SJSA1 (cell line): Measurements from ENCODE around the gene TOMM5. TPM values are rescaled to one million over a fixed set of nuclear protein-coding genes. Genes with fewer than 3 reads are reported as not detected.
"Not testable (repeated sequence)": the region's sequence is repeated elsewhere in the genome, so short reads cannot be mapped to it uniquely, and the experiment has no call there.

Experiments used
- DNase-seq, 2 experiments: peaks; one replicate each; pipeline ENCODE4 v3.0.0-alpha.2; 2015 to 2020; ENCODE audit warnings: low spot score in 2 of 2, low read depth in 1 of 2
- H3K27ac ChIP-seq: fragments of 250-450 bp; sonication (Bioruptor Pico); 2 replicates; pipeline ENCODE4 v1.5.1; 2020; ENCODE audit warnings: mild to moderate bottlenecking, moderate library complexity
- H3K27me3 ChIP-seq: fragments of 250-450 bp; sonication (Bioruptor Pico); replicated peaks from 2 replicates; pipeline ENCODE4 v1.5.1; 2020; ENCODE audit warnings: mild to moderate bottlenecking, moderate library complexity
- H3K36me3 ChIP-seq: fragments of 250-450 bp; sonication (Bioruptor Pico); 2 replicates; pipeline ENCODE4 v1.5.1; 2020; ENCODE audit warnings: mild to moderate bottlenecking
- H3K4me1 ChIP-seq: fragments of 250-450 bp; sonication (Bioruptor Pico); replicated peaks from 2 replicates; pipeline ENCODE4 v1.6.1; 2021; ENCODE audit warnings: mild to moderate bottlenecking
- H3K4me3 ChIP-seq: fragments of 250-450 bp; sonication (Bioruptor Pico); 2 replicates; pipeline ENCODE4 v1.5.1; 2020; ENCODE audit warnings: mild to moderate bottlenecking
- H3K9me3 ChIP-seq: fragments of 250-450 bp; sonication (Bioruptor Pico); replicated peaks from 2 replicates; pipeline ENCODE4 v1.5.1; 2020; ENCODE audit warnings: mild to moderate bottlenecking
- total RNA-seq: library from RNA; depleted of rRNA; stranded (reverse); fragments of >200 nt; shearing (Covaris generic); gene quantifications from 2 replicates; pipeline ENCODE4 v1.2.3, GENCODE V29; 2014

Gene TOMM5
- total RNA-seq, 1 experiment from 2014 or later = 132 TPM

DNA sequence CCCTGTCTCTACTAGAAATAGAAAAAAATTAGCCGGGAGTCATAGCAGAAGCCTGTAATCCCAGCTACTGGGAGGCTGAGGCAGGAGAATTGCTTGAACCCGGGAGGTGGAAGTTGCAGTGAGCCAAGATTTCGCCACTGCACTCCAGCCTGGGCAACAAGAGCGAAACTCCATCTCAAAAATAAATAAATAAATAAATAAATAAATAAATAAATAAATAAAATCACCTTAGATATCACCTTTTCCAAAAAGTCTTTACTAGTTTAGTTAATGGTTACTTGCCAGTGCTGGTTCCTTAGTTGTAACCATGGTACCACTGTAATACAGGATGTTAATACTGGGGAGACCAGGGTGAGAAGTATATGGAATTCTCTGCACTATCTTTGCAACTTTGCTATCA is 9.7 kb upstream of the TOMM5 start:
- not testable (repeated sequence) for H3K27me3 ChIP-seq, H3K4me1 ChIP-seq, H3K4me3 ChIP-seq, DNase-seq, H3K9me3 ChIP-seq, H3K27ac ChIP-seq, H3K36me3 ChIP-seq

DNA sequence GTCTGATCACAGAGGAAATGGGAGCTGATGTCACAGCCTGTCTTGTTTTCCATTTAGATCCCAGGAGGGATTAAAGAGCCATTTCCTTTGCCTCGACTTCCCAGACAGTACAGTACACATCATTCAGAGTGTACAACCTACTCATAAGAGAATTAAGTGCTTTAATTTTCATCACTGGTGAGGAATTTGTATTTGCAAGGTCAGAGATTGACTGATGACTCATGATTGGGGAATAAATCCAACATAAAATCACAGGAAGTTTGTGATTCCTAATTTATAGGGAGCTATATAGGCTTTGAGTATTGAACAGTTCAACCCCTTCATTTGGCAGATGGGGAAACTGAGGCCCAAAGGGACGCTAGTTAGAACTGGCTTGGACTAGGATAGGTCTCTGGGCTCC is 4.1 kb upstream of the TOMM5 start:
- no peaks in the 10 kb centered on the region for H3K9me3 ChIP-seq
- H3K36me3 ChIP-seq = no peaks in the 10 kb centered on the region; the same call in 1 of the 2 replicates

DNA sequence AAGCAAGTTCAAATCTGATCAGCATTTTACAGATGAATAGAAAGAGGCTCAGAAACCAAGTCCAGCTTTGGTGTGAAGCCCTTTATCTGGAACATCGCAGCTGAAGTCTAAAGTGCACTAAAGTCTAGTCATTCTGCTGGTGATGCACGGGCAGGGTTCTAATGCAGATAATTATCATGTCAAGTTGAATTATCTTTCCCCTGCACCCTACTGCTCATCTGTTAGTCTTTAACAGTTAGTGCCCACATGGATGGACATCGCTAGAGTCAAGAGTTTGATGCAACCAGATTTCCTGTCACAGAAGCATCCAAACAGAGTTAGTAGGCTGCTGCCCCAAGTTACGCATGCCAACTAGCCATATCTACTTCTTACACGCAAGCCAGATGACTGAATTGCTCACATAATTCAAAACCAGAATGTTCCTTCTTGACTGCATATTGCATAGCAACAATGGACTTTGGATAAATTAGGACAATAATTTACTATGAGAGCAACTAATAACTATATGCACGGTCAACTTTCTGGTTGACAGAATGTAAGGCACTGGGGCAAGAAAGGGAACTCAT is 1.6 kb upstream of the TOMM5 start:
- no peak for DNase-seq
- H3K4me3 ChIP-seq = no peak overlapping the region
- H3K36me3 ChIP-seq = no peaks in the 10 kb centered on the region; the same call in 1 of the 2 replicates
- H3K9me3 ChIP-seq = no peaks in the 10 kb centered on the region
- H3K27me3 ChIP-seq = no peaks in the 10 kb centered on the region; the same call in 1 of the 2 replicates
- no peaks in the 10 kb centered on the region for H3K4me1 ChIP-seq
- no peak overlapping the region for H3K27ac ChIP-seq

More for the DNA sequence above, 4.1 kb upstream of the TOMM5 start:
- H3K4me1 ChIP-seq = no peaks in the 10 kb centered on the region
- no peaks in the 10 kb centered on the region; the same call in 1 of the 2 replicates for H3K27me3 ChIP-seq
- DNase-seq = no peak
- H3K4me3 ChIP-seq = no peak overlapping the region
- no peak overlapping the region for H3K27ac ChIP-seq

DNA sequence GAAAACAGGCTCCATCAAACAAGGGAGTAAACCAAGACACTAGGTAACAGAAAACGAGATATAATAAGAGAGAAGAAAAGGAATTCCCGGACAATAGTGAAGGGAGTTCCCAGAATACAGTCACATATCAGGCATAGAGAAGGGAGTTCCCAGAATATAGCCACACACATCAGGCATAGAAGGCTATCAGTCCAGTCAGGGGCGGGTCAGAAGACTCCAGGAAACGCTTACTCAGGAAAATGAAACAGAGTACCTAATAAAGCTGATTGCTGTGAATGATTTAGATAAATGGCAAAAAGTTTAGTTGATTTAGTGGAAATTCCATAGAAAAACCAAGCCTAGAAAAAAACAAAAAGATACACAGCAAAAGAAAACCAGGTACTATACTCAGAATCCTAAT is 4.9 kb downstream of the TOMM5 start:
- no peak overlapping the region for H3K27ac ChIP-seq
- H3K4me3 ChIP-seq = no peak overlapping the region
- no peak for DNase-seq
- no peaks in the 10 kb centered on the region for H3K9me3 ChIP-seq
- H3K4me1 ChIP-seq = no peaks in the 10 kb centered on the region
- no peaks in the 10 kb centered on the region for H3K27me3 ChIP-seq
- peaks cover 33% of the 10 kb centered on the region for H3K36me3 ChIP-seq

DNA sequence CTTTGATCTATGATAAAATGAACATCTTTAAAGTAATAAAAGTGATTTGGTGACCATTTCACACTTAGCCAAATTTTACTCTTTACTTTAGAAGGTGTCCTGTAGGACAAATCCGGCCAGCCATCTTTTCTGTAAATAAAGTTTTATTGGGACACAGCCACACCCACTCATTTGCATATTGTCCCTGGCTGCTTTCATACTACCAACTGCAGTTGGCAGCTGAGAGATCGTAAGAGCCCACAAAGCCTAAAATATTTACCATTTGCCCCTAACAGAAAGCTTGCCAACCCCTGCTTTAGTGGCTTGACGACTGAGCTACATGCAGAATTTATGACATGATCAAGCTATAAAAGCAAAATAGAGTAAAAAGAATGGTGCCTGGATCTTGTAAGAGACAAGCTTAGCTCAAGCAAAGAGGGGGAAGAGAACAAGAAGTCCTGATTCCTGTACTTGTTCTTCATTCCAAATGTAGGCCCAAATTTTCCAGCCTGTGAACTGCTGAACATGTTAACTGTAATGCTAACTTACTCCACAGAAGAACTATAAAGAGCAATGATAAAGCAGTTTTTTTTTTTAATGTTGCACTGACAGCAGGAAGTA is 8.8 kb downstream of the TOMM5 start:
- Histone ChIP-seq H3K4me3 (no peak overlapping the region), H3K4me1 (no peaks in the 10 kb centered on the region), H3K27me3 (no peaks in the 10 kb centered on the region), H3K36me3 (peaks cover 43% of the 10 kb centered on the region), H3K9me3 (no peaks in the 10 kb centered on the region), H3K27ac (no peak overlapping the region)
- no peak for DNase-seq

DNA sequence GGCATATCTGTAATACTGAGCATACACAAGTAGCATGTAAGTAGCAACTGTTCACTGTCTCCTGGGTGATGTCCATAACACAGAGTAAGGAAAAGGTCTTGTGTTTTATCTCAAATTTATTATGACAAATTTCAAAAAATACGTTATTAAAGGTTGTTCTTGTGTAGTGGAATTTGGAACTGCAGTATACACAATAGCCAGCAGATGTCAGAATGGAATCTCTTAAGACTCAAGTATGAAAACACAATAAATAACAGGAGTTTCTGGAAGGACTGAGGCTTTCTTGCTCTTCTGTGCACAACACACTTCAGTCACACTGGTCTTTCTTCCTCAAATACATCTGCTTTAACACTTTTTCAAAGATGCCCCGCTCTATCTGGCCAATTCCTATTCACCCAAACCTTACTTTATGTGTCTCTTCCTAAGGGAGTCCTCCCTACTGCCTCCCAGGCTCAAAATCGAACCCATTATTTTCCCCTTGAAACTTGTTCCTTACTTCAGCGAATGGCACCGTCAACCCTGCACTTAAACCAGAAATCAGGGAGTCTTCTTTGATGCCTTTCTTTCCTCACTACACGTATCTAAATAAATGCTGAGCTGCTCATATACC is 9.7 kb downstream of the TOMM5 start:
- no peaks in the 10 kb centered on the region for H3K4me1 ChIP-seq
- no peak overlapping the region for H3K27ac ChIP-seq
- H3K9me3 ChIP-seq = no peaks in the 10 kb centered on the region
- H3K27me3 ChIP-seq = no peaks in the 10 kb centered on the region
- peak in 1 of 2 experiments; percentile 9 for DNase-seq
- H3K36me3 ChIP-seq = peaks cover 34% of the 10 kb centered on the region
- no peak overlapping the region for H3K4me3 ChIP-seq

DNA sequence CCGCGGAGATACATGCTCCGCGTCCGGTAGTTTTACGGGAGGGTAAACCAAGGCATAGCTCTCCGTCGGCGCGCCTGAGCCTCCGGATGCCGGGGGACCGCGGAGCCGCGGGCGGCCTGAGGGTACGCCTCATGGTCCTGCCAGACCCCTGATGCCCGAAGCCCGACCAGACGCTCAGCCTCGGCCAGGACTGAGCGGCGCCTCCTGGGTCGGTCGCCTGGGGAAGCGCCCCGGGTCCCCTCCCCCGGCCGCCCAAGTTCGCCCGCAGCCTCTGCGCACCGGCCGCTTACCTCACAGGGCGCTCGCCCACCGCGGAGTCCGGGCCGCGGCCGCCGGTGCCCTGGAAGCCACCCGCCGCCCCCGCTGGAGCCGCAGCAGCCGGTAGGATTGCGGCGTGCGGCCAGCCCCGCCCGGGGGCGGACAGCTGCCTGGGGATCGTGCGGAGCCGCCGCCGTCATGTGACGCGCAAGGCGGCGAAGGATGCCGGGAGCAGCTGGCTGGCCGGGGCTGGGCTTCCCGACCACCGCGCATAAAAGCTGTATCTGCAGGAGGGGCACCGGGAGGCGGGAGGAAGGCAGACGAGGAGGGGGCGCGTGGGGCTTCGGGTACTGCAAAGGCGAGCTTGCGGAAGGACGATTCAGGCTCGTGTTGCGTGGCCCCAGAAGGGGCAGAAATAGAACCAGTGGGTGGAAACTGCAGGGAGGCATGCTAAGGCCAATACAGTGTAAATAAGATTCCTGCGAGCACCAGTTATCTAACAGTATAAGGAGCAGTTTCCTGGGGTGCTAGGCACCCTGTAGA is 16.3 kb downstream of the TOMM5 start, which contains the start of gene FBXO10:
TSS of gene FBXO10 (minus strand) at position 460 of the 801 bp plus-strand sequence. CDS start 34,612 bp downstream, outside the sequence.
- Histone ChIP-seq H3K27ac (no peak within 1 kb of the TSS; the same call in 1 of the 2 replicates), H3K4me3 (peak within 1 kb of the TSS; percentile 71), H3K27me3 (no peaks in the 10 kb centered on the region), H3K9me3 (no peaks in the 10 kb centered on the region), H3K4me1 (peaks cover 9% of the 10 kb centered on the region), H3K36me3 (no peaks in the 10 kb centered on the region)
- DNase-seq = peak; percentile 27 to 43

DNA sequence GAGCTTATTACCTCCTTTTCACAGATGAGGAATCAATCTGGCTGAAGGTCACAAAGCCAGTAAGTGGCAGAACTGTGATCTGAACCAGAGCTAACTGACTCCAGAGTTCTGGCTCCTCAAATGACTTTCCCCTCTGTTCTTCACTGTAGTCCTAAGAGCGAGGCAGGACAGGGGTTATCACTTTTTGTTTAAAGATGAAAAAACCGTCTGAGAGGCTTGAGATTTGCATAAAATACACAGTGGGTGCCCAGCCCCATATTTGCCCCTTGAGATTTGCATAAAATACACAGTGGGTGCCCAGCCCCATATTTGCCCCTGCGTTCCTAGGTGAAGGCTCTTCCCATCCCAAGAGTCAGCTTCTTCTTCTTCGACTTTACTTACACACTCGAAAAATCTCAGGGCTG is 16.9 kb downstream of the TOMM5 start:
- Histone ChIP-seq H3K27me3 (no peaks in the 10 kb centered on the region), H3K4me1 (peaks cover 9% of the 10 kb centered on the region), H3K36me3 (no peaks in the 10 kb centered on the region), H3K9me3 (no peaks in the 10 kb centered on the region), H3K4me3 (peak overlapping the region; percentile 71), H3K27ac (no peak overlapping the region)
- no peak for DNase-seq

DNA sequence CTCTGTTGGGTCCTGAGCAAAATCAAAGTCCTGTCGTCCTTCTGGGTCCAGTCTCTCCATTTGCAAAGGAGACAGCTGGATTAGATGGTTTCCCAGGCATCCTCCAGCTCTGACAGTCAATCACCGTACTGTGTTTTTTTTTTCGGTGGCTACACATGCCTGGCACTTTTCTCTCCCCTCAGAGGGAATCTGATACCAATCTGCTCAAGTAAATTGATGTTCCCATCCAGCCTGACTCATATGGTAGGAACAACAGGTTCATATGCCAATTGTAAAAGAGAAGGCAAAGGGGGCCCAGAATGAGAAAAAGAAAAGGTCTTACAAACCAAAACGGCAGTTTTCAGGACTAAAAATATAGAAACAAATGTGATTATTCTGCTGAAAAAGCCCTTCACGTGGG is 17.4 kb downstream of the TOMM5 start:
- no peaks in the 10 kb centered on the region for H3K36me3 ChIP-seq
- no peaks in the 10 kb centered on the region for H3K27me3 ChIP-seq
- no peak overlapping the region; the same call in 1 of the 2 replicates for H3K4me3 ChIP-seq
- DNase-seq = no peak
- no peak overlapping the region for H3K27ac ChIP-seq
- H3K4me1 ChIP-seq = peaks cover 9% of the 10 kb centered on the region
- no peaks in the 10 kb centered on the region for H3K9me3 ChIP-seq

DNA sequence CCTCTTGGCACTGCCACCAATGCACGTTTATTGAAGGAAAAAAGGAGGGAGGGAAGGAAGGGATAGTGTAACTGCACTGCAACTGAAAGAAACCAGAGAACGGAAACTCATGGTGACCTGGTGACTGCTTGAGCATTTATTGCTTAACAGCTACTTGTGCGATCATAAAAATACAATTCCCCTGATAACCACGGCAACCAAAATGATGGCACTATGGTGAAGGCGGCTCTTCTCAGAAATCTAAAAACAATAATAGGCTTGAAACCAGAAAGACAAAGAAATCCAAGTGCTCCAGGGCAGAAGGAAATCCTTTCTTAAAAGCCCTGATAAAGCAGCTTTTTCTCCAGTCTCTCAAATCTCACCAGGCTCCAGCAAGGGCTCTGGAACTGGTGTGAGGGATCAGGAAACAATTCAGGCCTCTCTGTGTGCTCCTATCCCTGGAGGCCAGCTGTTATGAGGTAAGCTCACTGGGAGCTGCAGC is 18.1 kb downstream of the TOMM5 start:
- H3K4me3 ChIP-seq = no peak overlapping the region
- H3K27me3 ChIP-seq = no peaks in the 10 kb centered on the region
- H3K27ac ChIP-seq = no peak overlapping the region
- H3K4me1 ChIP-seq = peaks cover 9% of the 10 kb centered on the region
- no peak for DNase-seq
- no peaks in the 10 kb centered on the region for H3K9me3 ChIP-seq
- no peaks in the 10 kb centered on the region for H3K36me3 ChIP-seq

DNA sequence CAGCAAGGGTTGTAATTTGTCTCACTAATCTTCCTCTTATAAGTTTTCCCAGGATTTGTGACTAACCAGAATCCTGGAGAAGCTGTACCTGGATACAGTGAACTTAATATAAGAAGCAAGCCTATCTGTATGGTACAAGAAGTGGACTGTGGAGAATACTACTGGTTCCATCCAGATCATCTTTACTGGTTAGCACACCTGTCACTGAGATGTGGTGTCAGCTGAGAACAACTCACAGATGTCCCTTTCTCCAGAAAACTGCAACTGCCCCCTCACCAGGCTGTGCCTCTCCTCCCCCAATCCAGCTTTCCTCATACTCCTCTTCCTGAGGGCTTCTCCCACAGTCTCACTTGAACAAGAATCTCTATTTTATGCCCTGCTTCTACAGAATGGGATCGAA is 21.1 kb downstream of the TOMM5 start:
- Histone ChIP-seq H3K4me1 (peaks cover 4% of the 10 kb centered on the region), H3K36me3 (no peaks in the 10 kb centered on the region), H3K27ac (no peak overlapping the region), H3K9me3 (no peaks in the 10 kb centered on the region), H3K27me3 (no peaks in the 10 kb centered on the region), H3K4me3 (no peak overlapping the region)
- no peak for DNase-seq

DNA sequence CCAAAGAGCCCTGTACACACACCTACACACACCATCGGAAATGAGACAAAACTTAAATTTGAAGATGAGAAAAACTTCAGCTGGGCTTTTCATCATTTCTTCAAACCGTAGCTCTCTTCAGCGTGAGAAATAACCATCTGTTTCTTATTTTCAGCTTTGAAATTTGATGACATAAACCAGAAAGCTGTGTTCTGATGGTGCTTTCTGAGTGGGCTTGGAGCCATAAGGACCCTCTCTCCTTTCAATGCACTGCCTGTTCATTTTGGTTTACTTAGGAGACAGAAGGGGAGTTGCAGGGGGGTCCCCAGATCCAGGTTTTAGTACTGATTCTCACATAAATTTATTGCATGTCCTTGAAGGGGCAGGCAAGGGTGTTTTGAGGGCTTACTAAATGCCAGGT is 25.7 kb downstream of the TOMM5 start:
- H3K36me3 ChIP-seq = no peaks in the 10 kb centered on the region
- H3K4me3 ChIP-seq = no peak overlapping the region
- no peaks in the 10 kb centered on the region for H3K9me3 ChIP-seq
- H3K4me1 ChIP-seq = no peaks in the 10 kb centered on the region
- no peak for DNase-seq
- H3K27me3 ChIP-seq = no peaks in the 10 kb centered on the region
- H3K27ac ChIP-seq = no peak overlapping the region

DNA sequence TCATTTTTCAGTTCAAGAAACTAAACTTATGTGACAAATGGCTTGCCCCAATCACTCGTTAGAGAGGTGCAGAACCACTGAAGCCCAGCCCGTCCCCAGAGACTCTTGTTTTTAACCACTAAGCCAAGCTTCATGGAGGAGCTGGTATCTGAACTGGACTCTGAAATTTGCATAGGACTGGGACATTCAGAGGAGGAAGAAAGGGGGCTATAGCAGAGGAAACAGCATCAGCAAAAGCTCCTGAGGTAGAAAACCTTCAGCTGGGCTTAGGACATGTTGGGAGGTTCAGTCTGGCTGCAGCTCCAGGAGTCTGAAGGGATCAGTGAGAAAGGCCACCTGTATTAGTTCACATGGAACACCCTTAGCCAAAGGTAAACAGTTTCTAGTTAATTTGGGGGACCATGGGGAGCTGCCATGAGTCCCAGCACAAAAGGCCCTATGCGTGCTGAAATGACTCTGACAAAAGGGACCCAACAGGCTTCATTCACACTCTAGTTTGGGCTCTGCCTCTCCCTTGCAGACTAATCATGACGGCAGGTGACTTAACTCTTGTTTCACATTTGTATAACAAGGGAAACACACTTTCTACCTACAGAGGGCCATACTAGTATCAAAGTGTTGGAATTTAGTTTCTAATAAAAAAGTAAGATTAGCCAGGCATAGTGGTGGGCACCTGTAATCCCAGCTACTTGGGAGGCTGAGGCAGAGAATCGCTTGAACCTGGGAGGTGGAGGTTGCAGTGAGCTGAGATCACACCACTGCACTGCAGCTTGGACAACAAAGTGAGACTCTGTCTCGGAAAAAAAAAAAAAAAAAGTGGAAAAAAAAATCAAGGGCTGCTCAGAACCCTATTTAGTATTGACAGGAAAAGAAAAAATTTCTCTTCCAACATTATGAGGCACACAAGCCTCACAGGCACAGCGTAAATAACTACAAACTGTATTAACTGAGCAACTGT is 26.5 kb downstream of the TOMM5 start:
- H3K4me3 ChIP-seq = no peak overlapping the region
- no peak overlapping the region for H3K27ac ChIP-seq
- no peak for DNase-seq
- H3K9me3 ChIP-seq = no peaks in the 10 kb centered on the region
- H3K36me3 ChIP-seq = no peaks in the 10 kb centered on the region
- H3K27me3 ChIP-seq = no peaks in the 10 kb centered on the region
- H3K4me1 ChIP-seq = no peaks in the 10 kb centered on the region
